IPS-11a (cell line): ENCODE measurements around the gene ZMYND15.
A peak's percentile ranks its signal among the peaks of the same experiment; 100 is the strongest.

ENCODE experiments used
- H3K4me3 ChIP-seq: one replicate; pipeline ENCODE4 v1.5.1; 2013; ENCODE audit warnings: low read depth, low read length, control low read depth

The ZMYND15 gene

DNA sequence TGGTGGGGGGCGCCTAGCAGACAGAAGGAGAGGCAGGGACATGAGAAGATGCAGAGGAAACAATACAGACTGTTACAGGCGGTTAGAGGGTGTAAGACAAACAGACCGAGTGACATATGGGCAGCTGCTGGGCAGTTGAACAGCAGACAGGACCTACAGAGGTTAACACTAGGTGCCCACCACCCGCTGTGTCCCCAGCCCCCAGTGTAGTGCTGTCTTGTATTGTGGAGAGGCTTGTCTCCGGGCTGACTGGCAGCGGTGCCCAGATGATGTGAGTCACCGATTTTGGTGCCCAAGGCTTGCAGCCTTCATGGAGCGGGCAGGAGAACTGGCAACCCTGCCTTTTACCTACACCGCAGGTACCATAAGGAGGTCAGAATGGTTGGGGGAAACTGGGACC, 2.5 kb downstream of the ZMYND15 start:
- H3K4me3 ChIP-seq: no peak overlapping the region

DNA sequence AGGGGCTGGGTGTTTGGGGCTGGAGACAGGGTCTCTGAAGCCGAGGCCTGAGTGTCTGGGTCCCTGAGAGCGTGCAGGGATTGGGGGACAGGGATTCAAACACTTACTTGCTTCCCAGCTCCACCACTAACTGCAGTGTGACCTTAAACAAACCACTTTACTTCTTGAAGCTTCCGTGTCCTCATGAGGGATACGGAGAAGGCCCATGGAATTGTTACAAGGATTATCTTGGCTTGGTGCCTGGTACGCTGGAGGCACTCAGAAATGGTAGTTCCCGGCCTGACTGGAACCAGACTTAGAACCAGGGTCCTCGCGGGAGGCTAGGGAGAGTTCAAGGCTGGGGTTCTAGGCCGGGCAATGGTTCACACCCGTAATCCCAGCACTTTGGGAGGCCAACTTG, 3.0 kb downstream of the ZMYND15 start:
- no peak overlapping the region for H3K4me3 ChIP-seq

DNA sequence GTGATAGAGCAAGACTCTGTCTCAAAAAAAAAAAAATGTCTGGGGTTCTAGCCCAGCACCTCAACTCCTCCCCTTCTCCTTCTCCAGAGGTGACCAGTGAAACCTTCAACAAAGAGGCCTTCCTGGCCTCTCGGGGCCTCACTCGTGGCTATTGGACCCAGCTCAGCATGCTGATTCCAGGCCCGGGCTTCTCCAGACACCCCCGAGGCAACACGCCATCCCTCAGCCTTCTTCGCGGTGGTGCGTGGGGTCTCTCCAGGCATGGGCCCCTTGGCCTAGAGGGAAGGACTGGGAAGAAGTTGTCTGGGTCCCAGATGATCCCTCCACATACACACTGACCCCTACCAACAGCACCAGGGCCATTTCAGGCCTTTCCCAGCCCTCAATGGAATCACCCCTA, 3.6 kb downstream of the ZMYND15 start:
- H3K4me3 ChIP-seq: no peak overlapping the region

DNA sequence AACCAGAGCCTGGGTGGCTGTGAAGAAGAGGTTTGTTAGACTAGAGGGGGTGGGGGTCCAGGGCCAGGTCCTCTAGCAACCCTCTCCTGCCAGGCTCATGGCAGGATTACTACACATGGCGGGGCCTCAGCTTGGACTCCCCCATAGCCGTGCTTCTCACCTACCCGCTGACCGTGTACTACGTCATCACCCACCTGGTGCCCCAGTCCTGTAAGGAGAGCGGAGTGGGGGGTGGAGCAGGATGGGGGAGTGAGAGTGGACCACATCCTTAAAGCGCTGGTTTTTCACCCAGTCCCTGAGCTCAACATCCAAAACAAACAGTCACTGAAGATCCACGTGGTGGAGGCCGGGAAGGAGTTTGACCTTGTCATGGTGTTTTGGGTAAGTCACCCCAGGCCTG, 4.3 kb downstream of the ZMYND15 start:
- no peak overlapping the region for H3K4me3 ChIP-seq

DNA sequence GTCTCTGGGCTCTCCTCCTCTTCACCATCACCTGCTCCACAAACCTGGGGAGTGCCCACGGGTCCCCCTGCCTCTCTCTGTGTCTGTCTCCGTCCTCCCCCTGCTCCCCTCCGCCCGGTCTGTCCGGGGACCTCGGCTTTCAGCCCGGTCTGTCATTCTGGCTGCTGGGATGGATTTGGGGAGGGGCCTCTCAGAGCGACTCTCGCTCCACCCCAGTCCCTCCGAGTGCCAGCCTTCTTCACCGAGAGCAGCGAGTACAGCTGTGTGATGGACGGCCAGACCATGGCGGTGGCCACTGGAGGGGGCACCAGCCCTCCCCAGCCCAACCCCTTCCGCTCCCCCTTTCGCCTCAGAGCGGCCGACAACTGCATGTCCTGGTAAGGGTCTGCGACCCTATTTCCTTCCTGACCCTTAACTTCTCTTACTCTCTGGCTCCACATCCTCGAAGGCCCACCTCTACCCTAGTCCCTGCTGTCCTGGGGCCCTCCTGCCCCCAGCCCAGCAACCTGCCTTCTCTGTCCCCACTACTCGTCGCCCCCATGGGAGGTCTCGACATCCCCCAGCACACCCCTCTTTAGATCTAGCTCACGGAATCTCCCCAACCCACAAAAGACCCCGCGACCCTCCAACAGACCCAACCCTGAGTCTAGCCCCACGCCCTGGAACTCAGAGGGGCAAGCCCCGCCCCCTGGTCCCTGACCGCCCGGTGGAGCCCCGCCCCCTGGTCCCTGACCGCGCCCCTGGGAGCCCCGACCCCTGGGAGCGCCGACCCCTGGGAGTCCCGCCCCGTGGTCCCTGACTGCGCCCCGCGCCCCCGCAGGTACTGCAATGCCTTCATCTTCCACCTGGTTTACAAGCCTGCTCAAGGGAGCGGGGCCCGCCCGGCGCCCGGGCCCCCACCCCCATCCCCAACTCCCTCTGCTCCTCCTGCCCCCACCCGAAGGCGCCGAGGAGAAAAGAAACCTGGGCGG, 5.7 kb downstream of the ZMYND15 start:
- peak overlapping the region; percentile 40 for H3K4me3 ChIP-seq

DNA sequence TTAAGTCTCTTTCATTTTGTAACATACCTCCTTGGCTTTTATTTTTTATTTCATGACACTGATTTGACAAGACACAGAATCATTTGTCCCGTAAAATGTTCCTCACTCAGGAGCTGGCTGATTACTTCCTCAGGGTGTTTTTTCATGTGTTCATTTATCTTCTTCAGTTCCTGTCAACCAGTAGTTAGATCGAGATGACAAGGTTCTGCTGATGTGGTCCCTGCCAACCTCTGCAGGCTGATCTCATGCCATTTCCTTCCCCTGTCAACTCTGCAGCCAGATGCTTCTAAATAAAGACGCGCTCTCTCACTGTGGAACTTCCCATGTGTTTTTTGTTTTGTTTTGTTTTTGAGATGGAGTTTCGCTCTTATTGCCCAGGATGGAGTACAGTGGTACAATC, 8.2 kb downstream of the ZMYND15 start:
- no peak overlapping the region for H3K4me3 ChIP-seq

DNA sequence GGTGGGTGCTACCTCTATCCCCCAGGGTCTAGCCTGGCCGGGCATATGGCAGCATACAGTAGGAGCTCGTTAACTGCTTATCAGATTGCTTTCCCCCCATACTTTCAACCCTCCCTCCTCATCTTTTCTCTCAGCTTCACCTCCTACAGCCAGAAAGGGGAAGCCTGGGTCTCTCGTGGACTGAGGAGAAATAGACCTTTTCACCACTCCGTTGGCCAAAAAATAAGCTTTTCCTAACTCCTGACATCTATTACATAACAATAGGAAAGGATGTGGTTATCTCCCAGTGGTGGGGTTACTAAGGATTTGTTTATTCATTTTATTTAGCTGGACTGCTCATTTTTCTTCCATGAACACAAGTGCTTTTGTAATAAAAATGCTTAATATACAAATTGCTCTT, 9.1 kb downstream of the ZMYND15 start:
- H3K4me3 ChIP-seq: no peak overlapping the region

DNA sequence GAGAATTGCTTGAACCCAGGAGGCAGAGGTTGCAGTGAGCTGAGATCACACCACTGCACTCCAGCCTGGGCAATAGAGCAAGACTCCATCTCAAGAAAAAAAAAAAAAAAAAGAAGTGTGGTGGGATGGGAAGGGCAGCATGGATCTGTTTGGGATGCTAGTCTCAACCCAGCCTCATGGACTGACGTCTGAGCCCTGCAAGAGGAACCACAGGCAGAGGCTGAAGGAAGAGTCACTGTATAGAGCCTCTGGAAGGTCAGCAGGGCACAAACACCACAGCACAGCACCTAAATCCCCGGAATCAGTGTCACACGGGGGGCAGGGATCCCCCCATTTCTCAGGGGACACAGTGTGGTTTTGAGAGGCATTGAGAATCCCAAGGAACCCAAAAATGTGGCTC, 11.0 kb downstream of the ZMYND15 start:
- no peak overlapping the region for H3K4me3 ChIP-seq

DNA sequence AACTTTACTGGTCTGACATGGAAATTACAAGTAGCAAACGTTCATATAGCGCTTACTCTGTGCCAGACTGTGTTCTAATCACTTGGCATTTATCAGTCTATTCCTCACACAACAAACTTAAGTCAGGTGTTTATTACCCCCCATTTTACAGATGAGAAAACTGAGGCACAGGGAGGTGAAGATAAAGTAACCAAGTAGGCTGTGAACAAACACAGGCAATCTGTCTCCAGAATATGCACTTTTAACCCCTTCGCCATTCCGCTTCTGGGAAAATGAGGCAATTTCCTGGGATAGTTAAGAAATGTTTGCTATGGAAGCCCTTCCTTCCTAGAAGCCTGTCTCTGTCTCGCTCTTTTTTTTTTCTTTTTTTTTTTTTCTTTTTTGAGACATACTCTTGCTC, 12.3 kb downstream of the ZMYND15 start:
- no peak overlapping the region for H3K4me3 ChIP-seq

DNA sequence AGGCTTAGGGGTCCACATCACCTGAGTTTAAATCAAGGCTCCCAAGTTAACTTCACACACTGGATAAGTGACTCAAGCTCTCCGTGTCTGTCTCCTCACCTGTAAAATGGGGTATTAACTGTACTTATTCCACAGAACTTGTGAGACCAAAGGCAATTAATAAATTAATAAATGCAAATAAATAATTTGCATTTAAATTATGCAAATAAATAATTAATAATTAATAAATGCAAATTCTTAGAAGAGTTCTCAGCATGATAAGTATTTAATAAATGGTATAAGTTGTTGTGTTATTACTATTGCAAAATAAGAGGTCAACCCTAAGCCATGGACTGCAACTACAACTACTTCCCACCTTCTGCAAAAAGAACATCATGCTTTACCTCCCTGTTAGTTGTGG, 13.8 kb downstream of the ZMYND15 start:
- H3K4me3 ChIP-seq: no peak overlapping the region

DNA sequence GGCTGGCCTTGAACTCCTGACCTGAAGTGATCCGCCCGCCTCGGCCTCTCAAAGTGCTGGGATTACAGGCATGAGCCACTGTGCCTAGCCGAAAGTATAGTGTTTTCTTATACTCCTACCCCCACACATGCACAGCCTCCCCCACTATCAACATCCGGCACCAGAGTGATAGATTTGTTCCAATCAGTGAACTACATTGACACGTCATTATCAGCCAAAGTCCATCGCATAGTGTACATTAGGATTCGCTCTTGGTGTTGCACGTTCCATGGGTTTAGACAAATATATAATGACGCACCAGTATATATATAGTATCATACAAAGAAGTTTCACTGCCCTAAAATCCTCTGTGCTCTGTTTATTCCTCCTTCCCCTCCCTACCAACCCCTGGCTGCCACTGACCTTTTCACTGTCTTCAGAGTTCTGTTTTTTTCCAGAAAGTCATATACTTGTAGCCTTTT, 20.2 kb downstream of the ZMYND15 start:
- no peak overlapping the region for H3K4me3 ChIP-seq

DNA sequence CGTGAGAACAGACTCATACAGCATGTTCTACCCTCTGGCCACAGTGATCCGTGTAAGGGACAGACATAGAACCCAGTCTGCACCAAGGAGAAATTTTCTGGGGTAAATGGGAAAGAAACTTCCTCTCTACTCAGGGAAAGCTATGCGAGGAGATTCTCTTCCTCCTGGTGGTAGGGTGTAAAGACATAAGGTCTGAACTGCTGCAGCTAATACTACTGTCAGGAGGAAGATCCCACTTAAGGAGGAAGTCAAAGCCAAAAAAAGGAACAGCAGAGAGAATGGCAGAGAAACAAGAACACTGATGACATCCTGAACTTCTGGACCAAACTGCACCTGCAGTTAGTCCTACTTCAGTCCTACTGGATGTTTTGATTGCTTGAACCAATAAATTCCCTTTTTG, 25.0 kb downstream of the ZMYND15 start:
- no peak overlapping the region for H3K4me3 ChIP-seq

DNA sequence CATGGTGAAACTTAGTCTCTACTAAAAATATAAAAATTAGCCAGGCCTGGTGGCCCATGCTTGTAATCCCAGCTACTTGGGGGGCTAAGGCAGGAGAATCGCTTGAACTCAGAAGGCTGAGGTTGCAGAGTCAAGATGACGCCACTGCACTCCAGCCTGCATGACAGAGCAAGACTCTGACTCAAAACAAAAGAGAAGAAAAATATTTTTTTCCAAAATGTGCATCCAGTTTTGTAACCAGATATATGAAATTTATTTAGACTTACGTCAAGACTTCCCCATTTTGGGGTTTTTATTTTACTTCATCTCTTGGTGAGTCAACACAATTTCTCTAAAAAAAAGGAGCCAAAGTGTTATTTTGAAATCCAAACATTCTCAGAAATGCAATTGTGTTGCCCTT, 26.6 kb downstream of the ZMYND15 start:
- no peak overlapping the region for H3K4me3 ChIP-seq

DNA sequence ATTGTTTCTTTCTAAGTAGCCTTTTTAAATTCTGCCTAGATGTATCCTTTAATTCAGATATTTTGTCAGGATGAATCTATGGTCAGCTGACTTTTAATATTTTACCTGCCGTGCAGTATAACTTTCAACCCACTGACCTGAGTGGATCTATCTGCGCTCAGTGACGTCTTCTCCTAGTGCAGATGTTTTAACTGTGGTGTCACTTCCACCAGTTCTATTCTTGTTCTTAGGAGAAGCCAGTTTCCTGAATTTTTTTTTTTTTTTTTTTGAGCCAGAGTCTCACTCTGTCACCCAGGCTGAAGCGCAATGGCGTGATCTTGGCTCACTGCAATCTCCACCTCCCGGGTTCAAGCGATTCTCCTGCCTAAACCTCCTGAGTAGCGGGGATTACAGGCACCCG, 27.1 kb downstream of the ZMYND15 start:
- H3K4me3 ChIP-seq: no peak overlapping the region

DNA sequence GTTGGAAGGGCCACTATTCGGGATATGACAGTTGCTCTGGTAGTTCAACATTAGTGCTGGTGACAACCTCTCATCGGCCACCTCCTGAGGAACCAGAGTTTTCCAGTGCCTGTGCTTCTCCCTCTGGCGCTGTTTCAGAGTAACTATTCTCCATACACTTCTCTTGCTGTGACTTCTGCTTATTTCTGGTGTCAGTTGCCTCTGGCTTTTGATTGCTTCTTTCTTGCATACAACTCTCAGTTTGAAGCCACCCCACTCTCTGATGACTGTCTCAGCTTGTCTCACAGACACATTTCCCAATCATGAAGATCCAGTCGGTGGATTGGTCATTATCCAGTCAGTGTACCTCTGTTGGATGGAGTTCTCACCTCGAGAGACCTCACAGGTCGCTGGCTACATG, 28.7 kb downstream of the ZMYND15 start:
- H3K4me3 ChIP-seq: no peak overlapping the region

DNA sequence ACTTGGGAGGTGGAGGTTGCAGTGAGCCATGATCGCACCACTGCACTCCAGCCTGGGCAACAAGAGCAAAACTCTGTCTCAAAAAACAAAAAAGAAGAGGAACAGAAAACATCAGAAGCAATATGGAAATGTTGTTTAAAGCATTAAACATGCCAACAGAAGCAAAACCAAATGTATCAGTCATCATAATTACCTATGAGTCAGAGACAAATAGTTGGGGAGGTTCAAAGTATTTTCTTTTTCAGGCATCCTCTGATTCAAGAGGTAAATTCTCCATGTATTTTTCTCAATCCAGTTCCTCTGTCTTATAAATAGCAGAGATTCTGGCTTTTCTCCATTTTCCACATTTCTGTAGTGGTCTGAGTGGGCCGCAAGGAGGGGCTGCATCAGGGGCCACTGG, 30.0 kb downstream of the ZMYND15 start:
- no peak overlapping the region for H3K4me3 ChIP-seq

DNA sequence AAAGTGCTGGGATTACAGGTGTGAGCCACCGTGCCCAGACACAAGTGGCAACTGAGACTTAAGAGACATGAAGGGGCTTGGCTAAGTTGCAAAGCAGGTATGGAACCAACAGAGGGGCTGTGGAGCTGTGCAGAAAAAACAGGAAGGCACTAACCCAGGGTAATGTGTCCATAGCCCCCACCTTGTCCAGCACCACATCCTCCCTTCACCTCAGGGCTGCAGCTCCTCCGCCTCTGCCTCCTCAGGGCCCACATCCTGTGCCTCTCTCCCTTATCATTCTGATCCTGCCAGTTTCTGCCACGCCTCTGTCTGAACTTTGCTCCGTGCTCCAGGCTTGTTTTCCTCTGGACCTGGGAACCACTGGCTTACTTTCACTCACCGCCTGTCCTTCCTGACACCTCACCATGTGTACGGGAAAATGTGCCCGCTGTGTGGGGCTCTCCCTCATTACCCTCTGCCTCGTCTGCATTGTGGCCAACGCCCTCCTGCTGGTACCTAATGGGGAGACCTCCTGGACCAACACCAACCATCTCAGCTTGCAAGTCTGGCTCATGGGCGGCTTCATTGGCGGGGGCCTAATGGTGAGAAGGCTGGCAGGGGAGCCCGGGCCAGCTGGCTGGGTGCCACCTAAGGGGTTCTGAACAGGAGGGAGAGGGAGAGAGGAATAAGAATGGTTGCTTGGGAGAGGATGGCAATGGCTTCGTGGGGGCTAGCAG, 32.0 kb downstream of the ZMYND15 start, which contains the start of gene TM4SF5:
TSS of gene TM4SF5 (plus strand) at position 368 of the 716 bp plus-strand sequence. CDS start at position 405, 37 bp downstream.
- H3K4me3 ChIP-seq: no peak within 1 kb of the TSS

DNA sequence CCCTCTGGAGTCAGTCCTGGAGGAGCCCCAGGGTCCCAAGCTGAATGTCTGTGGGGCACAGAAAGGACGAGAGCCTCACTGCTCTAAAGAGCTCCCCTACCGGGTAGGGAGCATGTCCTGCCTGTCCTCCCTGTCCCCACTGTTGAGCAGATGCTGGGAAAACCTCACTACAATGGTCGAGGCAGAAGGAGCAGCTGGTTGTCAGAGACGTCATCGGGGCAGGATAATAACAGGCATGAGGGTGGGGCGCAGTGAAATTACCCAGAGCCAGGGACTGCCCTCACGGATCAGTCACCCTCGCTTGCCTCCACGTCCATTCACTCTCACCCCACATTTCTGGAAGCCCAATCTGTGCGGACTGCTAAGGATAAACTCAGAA, 32.6 kb downstream of the ZMYND15 start:
- no peak overlapping the region for H3K4me3 ChIP-seq

DNA sequence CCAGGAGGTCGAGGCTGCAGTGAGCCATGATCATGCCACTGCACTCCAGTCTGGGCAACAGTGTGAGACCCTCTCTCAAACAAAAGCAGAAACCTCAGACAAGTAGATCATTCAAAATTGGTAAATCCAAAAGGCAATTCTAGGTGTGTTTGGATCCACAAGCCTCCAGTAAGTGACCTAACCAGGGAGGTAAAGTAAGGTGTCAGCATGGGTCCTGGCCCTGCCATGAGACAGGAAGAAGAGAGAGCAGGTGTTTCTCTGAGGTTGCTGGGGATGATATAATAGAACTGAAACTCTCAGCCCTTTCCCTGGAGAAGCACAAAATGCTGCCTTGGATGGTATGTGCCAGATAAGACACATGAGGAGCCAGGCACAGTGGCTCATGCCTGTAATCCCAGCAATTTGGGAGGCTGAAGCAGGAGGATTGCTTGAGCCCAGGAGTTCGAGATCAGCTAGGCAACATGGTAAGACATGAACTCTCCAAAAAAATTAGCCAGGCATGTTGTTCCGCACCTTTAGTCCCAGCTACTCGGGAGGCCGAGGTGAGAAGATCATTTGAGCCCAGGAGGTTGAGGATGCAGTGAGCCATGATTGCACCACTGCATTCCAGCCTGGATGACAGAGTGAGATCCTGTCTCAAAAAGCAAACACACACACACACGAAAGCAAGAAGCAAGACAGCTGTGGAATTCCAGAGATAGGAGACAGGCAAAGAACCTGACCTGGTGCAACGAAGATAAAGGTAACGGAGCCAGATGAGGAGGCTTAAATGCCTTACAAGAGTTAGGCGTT, 38.5 kb downstream of the ZMYND15 start:
- H3K4me3 ChIP-seq: no peak overlapping the region

DNA sequence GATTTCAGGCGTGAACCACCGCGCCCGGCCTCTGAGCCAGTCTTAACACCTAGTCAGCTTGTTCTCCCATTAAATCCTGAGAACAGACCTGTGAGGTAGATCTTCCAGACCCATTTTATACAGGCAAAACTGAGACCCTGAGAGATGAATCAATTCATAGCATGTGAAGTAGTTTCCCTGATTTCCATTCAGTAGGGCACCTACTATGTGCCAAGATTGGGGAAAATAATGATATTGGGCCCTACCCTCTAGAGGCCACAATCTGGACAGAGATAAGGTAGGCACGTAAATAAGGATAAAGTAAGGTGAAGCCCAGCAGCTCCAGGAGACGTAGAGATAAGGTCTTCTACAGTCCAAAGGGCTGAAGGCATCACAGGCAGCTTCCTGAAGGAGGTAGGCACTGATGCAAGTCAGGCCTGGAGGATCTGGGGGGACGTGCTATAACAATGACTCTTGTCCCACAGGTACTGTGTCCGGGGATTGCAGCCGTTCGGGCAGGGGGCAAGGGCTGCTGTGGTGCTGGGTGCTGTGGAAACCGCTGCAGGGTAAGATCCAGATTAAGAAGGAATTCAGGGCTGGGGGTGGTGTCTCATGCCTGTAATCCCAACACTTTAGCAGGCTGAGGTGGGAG, 40.8 kb downstream of the ZMYND15 start:
- no peak overlapping the region for H3K4me3 ChIP-seq

DNA sequence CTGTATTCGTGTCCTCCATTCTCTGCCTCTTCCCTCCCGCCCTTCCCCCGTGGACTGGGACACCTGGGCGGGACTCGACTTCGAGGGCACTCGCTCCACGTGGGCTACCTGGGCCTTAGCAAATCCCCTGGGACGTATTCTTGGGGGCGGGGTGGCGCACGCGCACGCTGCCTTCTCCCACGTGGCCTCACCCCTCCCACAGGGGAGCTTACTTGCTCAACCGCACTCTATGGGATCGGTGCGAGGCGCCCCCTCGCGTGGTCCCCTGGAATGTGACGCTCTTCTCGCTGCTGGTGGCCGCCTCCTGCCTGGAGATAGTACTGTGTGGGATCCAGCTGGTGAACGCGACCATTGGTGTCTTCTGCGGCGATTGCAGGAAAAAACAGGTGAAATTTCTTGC, 43.0 kb downstream of the ZMYND15 start:
- no peak overlapping the region for H3K4me3 ChIP-seq
